Kidney (tissue), 14 donors: ENCODE data around the gene RPA1. TPM values are rescaled to one million over a fixed set of nuclear protein-coding genes. Genes with fewer than 3 reads are reported as not detected.

Source experiments
- DNase-seq, 5 donors: peaks; one replicate each; pipeline ENCODE4 v3.0.0-alpha.2; 2013 to 2020
- FAIRE-seq: peaks from 2 replicates; lab custom pipeline; 2012; peaks lifted over from hg19 to GRCh38; lab: Jason Lieb, UNC
- H3K27ac ChIP-seq, 2 donors: one replicate each; pipeline ENCODE4 v1.7.0; 2013; ENCODE audit warnings: low read depth in 2 of 2, low read length in 2 of 2, inconsistent platforms in 1 of 2
- H3K27me3 ChIP-seq: one replicate; pipeline ENCODE4 v1.7.1; 2013; ENCODE audit warnings: low read length, inconsistent platforms; ENCODE audit not compliant: control insufficient read depth, insufficient read depth
- H3K36me3 ChIP-seq, 3 donors: one replicate each; pipeline versions ENCODE4 v1.7.0 to v1.7.1; 2013; ENCODE audit warnings: low read length in 3 of 3, control low read depth in 1 of 3, inconsistent platforms in 1 of 3; ENCODE audit not compliant: insufficient read depth in 3 of 3, control insufficient read depth in 2 of 3
- H3K4me1 ChIP-seq, 3 donors: one replicate each; pipeline versions ENCODE4 v1.7.0 to v1.7.1; 2013; ENCODE audit warnings: low read length in 3 of 3, inconsistent platforms in 1 of 3, low read depth in 1 of 3; ENCODE audit not compliant: control insufficient read depth in 2 of 3, insufficient read depth in 2 of 3
- H3K4me3 ChIP-seq, 3 donors: one replicate each; pipeline versions ENCODE4 v1.7.0 to v1.8.1; 2013; ENCODE audit warnings: low read length in 3 of 3, control low read depth in 1 of 3, inconsistent platforms in 1 of 3
- H3K9ac ChIP-seq, 3 donors: one replicate each; pipeline versions ENCODE4 v1.7.0 to v1.7.1; 2013; ENCODE audit warnings: low read length in 3 of 3, control low read depth in 1 of 3, inconsistent platforms in 1 of 3
- H3K9me3 ChIP-seq, 3 donors: one replicate each; pipeline versions ENCODE4 v1.7.0 to v1.7.1; 2013; ENCODE audit warnings: low read length in 3 of 3, control low read depth in 1 of 3, inconsistent platforms in 1 of 3; ENCODE audit not compliant: control insufficient read depth in 2 of 3, insufficient read depth in 1 of 3
- CTCF ChIP-seq: IDR thresholded peaks from 3 replicates; pipeline ENCODE4 v1.5.1; 2012; ENCODE audit warnings: mild to moderate bottlenecking, moderate library complexity, borderline replicate concordance; ENCODE audit not compliant: insufficient read depth; ENCODE audit errors: extremely low read depth
- intact Hi-C: fragments of 100-400 bp; cut with DNase I; formaldehyde crosslinking; loops from one replicate; pipeline ENCODE4 v1.11.1; 2022
- polyA plus RNA-seq: library from polyadenylated mRNA; stranded (reverse); fragments of 350-450 nt; fragmentation: Illumina TruSeq; extraction: RNeasy Lipid Tissue Mini Kit (QIAGEN cat#74804); gene quantifications from one replicate; pipeline ENCODE4 v1.2.3, GENCODE V29; 2014; ENCODE audit warnings: low read depth, low replicate concordance; ENCODE audit not compliant: insufficient read depth
- total RNA-seq: library from RNA; stranded (reverse); fragmentation: NEBNext Ultra II Directional; extraction: Animal tissue kit (Norgen Biotek cat#: 25700); gene quantifications from one replicate; pipeline ENCODE4 v1.2.1, GENCODE V29; 2021
- donor health status: control.
- donor health status: control.
- donor health status: control.
- donor health status: control.
- donor health status: control.
- donor health status: DM: yes; HTN: yes; CAD: no.
- donor health status: Normal renal cell carcinoma (clear cell type).

RPA1 gene
- total and polyA plus RNA-seq, 2 donors from 2014 or later = 26.1 to 89.0 TPM

DNA sequence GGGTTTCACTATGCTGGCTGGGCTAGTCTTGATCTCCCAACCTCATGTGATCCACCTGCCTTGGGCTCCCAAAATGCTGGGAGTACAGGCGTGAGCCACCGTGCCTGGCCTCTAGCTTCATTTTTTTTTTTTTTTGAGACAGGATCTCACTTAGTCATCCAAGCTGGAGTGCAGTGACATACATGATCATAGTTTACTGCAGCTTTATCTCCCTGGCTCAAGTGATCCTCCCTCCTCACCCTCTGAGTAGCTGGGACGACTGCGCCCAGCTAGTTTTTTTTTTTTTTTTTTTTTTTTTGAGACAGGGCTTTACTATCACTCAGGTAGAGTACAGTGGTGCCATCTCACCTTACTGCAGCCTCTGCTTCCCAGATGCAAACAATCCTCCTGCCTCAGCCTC is 9.7 kb downstream of the RPA1 start:
- H3K36me3 ChIP-seq = peaks cover 0 to 11% (median 10%) of the 10 kb centered on the region in 3 donors
- no peak overlapping the region for H3K27ac ChIP-seq
- TF ChIP-seq CTCF = no peak
- FAIRE-seq (no peak), DNase-seq (no peak)
- no peak overlapping the region for H3K4me3 ChIP-seq
- H3K4me1 ChIP-seq = no peaks in the 10 kb centered on the region
- no peaks in the 10 kb centered on the region for H3K27me3 ChIP-seq
- H3K9me3 ChIP-seq = no peaks in the 10 kb centered on the region
- H3K9ac ChIP-seq = no peak overlapping the region
- intact Hi-C loops = no loop called here

- DNase-seq (no peak), FAIRE-seq (no peak)
- intact Hi-C loops = no loop called here
- H3K27me3 ChIP-seq = no peaks in the 10 kb centered on the region
- no peaks in the 10 kb centered on the region for H3K4me1 ChIP-seq
- no peak for TF ChIP-seq CTCF
- H3K4me3 ChIP-seq = no peak overlapping the region
- no peak overlapping the region for H3K27ac ChIP-seq
- H3K36me3 ChIP-seq = peaks cover 0 to 17% (median 16%) of the 10 kb centered on the region in 3 donors
- no peak overlapping the region for H3K9ac ChIP-seq
- H3K9me3 ChIP-seq = no peaks in the 10 kb centered on the region
Observed at GRCh38 chr17:1843947-1844346, 14.1 kb downstream of the RPA1 start.

DNA sequence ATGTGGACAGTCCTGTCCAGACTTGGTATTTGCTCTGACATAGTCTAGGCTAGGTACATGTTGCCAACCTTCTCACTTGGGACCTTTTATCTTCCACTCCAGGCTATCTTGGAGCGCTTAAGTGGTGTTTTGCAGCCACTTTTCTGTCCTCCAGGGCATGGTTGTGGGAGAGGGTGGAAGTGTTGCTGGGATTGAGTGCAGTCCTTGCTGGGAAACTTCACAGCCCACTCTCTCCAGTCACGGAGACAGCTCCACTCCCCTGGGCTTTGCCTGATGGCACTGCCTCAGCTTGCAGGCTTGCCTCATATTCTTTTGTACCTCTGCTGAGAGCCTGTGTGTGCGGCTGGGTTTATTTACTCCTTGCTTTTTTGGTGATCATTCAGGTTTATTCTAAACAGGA is 17.4 kb downstream of the RPA1 start:
- Histone ChIP-seq H3K9me3 (no peaks in the 10 kb centered on the region), H3K4me1 (no peaks in the 10 kb centered on the region), H3K27me3 (no peaks in the 10 kb centered on the region), H3K9ac (no peak overlapping the region), H3K27ac (no peak overlapping the region), H3K4me3 (no peak overlapping the region), H3K36me3 (peaks cover 0 to 17% (median 16%) of the 10 kb centered on the region in 3 donors)
- no peak for DNase-seq
- FAIRE-seq = no peak
- intact Hi-C loops = no loop called here
- TF ChIP-seq CTCF = no peak

- Histone ChIP-seq H3K4me3 (no peak overlapping the region), H3K27me3 (no peaks in the 10 kb centered on the region), H3K4me1 (no peaks in the 10 kb centered on the region), H3K36me3 (peaks cover 0 to 4% (median 0%) of the 10 kb centered on the region in 3 donors), H3K9me3 (no peaks in the 10 kb centered on the region), H3K9ac (no peak overlapping the region), H3K27ac (no peak overlapping the region)
- no peak for DNase-seq
- TF ChIP-seq CTCF = no peak
- FAIRE-seq = no peak
- intact Hi-C loops = no loop called here
Observed at GRCh38 chr17:1852327-1852726, 22.5 kb downstream of the RPA1 start.
